ENCODE measurements around the gene NOL11.
"Not testable (repeated sequence)": the region's sequence is repeated elsewhere in the genome, so short reads cannot be mapped to it uniquely, and the experiment has no call there.

NOL11 gene

DNA sequence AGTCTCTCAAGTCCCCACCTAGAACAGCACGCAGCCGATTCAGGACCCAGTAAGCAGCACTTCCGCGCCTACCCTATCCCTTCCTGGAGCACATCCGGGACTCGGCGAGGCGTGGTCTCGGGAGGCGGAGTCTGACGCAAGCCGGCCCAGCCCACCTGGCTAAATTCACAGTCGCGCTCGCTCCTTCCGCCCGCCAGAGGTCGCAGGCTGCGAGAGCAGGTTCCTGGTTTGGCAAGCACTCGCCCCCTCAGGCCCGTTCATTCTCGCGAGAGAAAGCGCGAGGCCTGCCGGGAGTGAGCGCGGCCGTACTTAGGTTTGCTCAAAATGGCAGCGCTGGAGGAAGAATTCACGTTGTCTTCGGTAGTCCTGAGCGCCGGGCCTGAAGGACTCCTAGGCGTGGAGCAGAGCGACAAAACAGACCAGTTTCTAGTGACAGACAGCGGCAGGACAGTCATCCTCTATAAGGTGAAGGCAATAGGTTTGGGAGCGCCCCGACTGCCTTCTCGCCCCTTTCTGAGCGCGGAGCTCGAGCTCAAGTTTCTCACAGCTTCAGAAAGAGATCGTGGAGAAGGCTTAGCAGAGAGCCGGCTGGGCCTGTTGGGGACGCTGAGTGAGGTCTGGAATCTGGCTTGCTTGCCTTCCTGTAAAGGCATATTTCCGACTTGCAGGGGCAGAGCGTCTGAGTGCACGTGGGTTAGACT lies at the start of gene NOL11:
NOL11 (plus strand) TSS at position 313 of the 701 bp plus-strand sequence; CDS start at position 325, 12 bp downstream.
- peak; percentile 98 for DNase-seq

- no peak for DNase-seq
Observed at GRCh38 chr17:67671493-67671892, 46.2 kb upstream of the NOL11 start.

DNA sequence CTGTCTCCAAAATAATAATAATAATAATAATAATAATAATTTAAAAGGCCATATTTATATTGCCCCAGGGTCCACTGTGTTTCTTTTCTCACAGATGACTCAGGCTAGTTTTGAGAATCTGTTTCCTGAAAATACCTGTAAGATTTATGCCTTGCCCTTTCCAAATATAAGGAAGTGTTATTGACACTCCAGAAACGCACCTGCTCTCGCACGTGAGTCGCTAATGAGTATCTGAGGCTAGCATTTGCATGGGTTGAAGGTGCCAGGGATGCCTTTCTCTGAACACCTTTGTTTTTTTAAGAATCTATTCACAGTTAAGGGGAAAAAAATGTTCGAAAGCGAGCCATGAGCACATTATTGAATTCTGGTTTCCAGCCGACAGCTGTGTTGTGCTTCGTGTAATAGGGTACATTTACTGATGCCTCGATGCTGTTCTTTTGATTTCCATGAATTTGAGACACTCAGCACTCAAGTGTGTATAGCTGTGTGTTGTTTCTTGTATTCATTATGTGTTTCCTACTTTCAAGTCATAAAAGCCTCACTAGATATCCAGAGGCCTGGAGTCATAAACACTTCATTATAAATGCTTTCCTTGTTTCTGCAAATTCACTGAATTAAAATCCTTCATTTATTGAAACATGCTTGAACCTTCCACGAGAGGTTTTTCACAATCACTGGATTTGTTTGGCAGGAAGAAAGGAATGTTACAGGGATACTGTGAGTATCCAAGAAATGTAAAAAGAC lies 45.0 kb upstream of the NOL11 start:
- DNase-seq = no peak

- DNase-seq = no peak
Observed at GRCh38 chr17:67675481-67675880, 42.3 kb upstream of the NOL11 start.

- DNase-seq = no peak
Observed at GRCh38 chr17:67676305-67676704, 41.4 kb upstream of the NOL11 start.

GRCh38 chr17:67678414-67678813 lies 39.3 kb upstream of the NOL11 start:
- no peak for DNase-seq

GRCh38 chr17:67679225-67679624 lies 38.5 kb upstream of the NOL11 start:
- DNase-seq = no peak

GRCh38 chr17:67679721-67680120 lies 38.0 kb upstream of the NOL11 start:
- DNase-seq = no peak

GRCh38 chr17:67680445-67681224 lies 37.1 kb upstream of the NOL11 start:
- DNase-seq = no peak

- DNase-seq = no peak
Observed at GRCh38 chr17:67682196-67682595, 35.5 kb upstream of the NOL11 start.

DNA sequence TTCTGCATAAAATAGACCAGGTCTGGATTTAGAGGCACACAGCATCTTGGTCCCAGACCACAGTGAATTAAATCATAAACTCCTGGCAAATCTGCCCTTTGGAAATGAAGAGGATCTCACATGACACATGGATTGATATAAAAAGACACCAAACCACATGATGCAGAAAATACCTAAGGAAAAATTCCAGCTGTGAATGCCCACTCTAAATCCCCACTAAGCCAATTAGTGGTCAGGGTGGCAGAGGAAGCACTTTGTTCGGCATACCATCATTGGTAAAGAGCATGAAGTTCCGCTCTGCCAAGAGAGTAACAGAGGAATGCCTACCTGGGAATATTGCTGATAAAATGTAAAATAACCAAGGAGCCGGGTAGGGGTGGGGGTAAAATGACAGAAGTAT lies 32.4 kb upstream of the NOL11 start:
- DNase-seq = no peak

DNA sequence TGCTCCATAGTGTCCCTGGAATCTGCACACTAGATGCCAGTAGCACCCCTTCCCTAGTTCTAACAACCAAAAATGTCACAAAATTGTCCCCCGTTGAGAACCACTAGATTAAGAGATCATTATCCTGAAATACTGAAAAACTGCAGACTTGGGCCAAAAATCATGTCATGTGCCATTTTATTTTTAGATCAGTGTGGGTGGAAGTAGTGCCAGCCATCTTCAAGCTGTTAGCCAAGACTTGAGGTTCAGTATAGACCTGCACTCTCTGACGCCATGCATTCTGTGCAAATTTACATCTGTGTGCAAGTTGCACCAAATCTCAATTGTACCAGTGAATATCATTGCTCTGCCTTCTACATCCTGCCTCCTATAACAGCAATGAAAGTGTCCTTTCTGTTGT lies 31.5 kb upstream of the NOL11 start:
- no peak for DNase-seq

DNA sequence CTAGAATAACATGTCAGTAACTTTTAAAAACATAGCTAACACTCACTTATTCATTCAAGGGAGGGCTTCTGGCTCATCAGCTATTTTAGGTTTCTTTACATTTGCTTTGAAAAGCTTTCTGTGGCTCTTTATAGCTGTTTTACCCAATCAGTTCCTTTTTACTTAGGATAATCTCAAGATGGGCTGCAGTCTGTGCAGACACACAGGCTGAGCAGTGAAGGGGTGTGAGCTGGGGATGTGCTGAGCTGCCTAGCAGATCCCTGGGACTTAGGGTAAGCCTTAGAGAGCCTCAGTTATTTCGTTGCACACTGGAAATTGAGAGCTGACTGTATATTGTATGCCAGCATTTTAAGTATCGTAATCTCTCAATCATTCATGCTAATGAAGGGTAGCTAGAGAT lies 30.2 kb upstream of the NOL11 start:
- DNase-seq = no peak

GRCh38 chr17:67689534-67690177 lies 28.1 kb upstream of the NOL11 start:
- DNase-seq = peak; percentile 60

GRCh38 chr17:67693811-67694210 lies 23.9 kb upstream of the NOL11 start:
- DNase-seq = no peak

- DNase-seq = no peak
Observed at GRCh38 chr17:67696347-67696746, 21.4 kb upstream of the NOL11 start.

GRCh38 chr17:67696853-67697498 lies 20.8 kb upstream of the NOL11 start:
- DNase-seq = no peak

GRCh38 chr17:67700037-67700724 lies 17.6 kb upstream of the NOL11 start:
- no peak for DNase-seq

- DNase-seq = no peak
Observed at GRCh38 chr17:67700725-67701119, 17.0 kb upstream of the NOL11 start.

DNA sequence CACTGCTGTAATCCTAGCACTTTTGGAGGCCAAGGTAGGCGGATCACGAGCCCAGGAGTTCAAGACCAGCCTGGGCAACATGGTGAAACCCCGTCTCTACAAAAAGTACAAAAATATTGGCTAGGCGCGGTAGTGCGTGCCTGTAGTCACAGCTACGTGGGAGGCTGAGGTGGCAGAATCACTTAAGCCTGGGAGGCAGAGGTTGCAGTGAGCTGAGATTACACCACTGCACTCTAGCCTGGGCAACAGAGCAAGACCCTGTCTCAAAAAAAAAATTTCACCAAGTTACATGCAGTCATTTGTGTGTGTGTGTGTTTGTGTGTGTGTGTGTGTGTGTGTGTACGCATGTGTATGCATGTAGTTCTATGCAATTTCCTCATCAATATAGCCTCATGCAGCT lies 14.9 kb upstream of the NOL11 start:
- not testable (repeated sequence) for DNase-seq

- no peak for DNase-seq
Observed at GRCh38 chr17:67707442-67707841, 10.3 kb upstream of the NOL11 start.

DNA sequence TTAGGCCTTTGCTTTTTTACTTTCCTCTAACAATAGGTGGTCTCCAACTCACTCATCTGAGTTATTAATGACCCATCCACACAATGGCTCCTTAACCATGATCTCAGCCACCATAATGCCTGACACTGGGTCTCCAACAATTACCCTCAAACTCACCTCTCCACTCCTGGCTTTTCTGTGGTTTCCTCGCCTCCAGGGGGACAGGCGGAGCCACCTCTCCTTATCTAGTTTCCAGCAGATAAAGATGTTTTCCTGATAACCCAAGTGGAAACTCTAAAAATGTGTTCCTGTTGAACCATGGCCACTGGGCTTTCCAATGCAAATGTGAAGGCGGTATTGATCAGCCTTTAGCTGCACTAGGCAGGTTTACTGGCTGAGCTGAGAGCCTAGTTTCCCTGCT lies 9.4 kb upstream of the NOL11 start:
- DNase-seq = no peak

Measured in fibroblast of skin of right biceps (primary cell).